Measurements from ENCODE around the gene SLC4A2.

The SLC4A2 gene

DNA sequence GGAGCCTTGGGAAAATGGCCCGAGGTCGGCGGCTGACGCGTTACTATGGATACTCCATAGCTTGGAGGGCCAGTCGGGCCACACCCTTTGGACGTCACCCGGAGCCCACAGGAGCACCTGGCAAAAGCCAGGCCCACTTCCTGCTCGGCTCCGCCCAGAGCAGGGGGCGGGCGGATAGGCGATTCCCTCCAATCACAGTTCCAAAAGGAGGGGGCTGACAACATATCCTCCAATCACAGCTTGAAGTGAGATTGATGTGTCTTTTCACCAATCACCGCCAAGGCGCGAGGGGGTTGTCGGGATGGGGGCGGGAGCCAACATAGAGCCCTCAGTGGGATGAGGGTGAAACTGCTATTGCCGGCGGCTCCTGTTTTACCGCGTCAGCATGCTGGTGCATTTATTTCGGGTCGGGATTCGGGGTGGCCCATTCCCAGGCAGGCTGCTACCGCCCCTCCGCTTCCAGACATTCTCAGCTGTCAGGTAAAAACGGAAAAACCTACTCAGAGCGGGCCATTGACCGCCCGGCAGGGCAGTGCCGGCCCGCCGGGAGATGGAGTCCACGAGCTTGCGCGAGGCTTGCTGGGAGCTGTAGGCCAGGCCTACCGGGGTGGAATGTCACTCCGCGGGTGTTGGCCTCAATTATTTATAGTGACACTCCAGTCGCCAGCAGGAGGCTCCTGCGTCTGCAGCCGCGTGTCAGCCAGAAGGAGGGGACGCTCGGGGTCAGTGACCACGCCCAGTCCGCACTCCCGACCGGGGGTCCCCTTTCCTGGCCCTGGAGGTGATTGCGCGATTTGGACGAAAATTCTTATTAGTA, 31.1 kb upstream of the SLC4A2 start, which contains the start of gene ABCB8:
Gene ABCB8, plus strand, starts transcription at position 320 of the 817 bp plus-strand sequence. Its CDS starts 66 bp downstream, at position 386.
- Histone ChIP-seq H3K4me3 (ENCODE audit: insufficient read length, low read depth) (peak within 1 kb of the TSS; percentile 84), H3K27me3 (ENCODE audit: insufficient read depth, insufficient read length) (no peaks in the 10 kb centered on the region), H3K36me3 (ENCODE audit: insufficient read depth, insufficient read length, low read length) (peaks cover 25% of the 10 kb centered on the region), H3K9me3 (ENCODE audit: insufficient read depth, low read length) (no peaks in the 10 kb centered on the region), H3K9ac (ENCODE audit: insufficient read length, low read depth) (peak within 1 kb of the TSS; percentile 75), H3K4me1 (ENCODE audit: insufficient read depth, insufficient read length) (peaks cover 12% of the 10 kb centered on the region)
- DNase-seq (ENCODE audit: low read depth, low spot score), result peak; percentile 98
- no peak for TF ChIP-seq ZNF274 (IDR thresholded peaks at IDR 0.05; ENCODE audit: low read depth, low read length)
- TF ChIP-seq YY1 (IDR thresholded peaks at IDR 0.05; ENCODE audit: insufficient read depth, insufficient read length), result peak; percentile 24

DNA sequence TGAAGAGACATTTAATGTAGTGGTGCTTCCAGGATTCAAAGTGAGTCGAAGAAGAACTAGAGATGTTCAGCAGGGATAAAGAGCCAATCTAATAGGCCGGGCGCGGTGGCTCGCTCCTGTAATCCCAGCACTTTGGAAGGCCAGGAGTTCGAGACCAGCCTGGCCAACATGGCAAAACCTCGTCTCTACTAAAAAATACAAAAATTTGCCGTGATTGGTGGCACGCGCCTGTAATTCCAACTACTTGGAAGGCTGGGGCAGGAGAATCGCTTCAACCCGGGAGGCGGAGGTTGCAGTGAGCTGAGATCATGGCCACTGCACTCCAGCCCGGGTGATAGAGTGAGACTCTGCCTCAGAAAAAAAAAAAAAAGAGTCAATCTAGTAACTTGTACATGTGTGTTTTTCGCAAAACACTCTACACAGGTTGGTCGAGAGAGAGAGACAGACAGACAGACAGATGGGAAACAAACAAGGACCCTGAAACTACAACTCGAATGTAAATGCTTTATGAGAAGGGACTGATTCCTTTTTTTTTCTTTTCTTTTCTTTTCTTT, 30.4 kb upstream of the SLC4A2 start:
- H3K36me3 ChIP-seq (ENCODE audit: insufficient read depth, insufficient read length, low read length), result peaks cover 31% of the 10 kb centered on the region
- peaks cover 7% of the 10 kb centered on the region for H3K4me1 ChIP-seq (ENCODE audit: insufficient read depth, insufficient read length)
- no peaks in the 10 kb centered on the region for H3K27me3 ChIP-seq (ENCODE audit: insufficient read depth, insufficient read length)
- H3K9ac ChIP-seq (ENCODE audit: insufficient read length, low read depth), result peak overlapping the region; percentile 75
- no peak for TF ChIP-seq SUZ12 (IDR thresholded peaks at IDR 0.05; ENCODE audit: extremely low read depth, insufficient read depth, insufficient read length)
- TF ChIP-seq YY1 (IDR thresholded peaks at IDR 0.05; ENCODE audit: insufficient read depth, insufficient read length), result no peak
- no peak for TF ChIP-seq ZNF274 (IDR thresholded peaks at IDR 0.05; ENCODE audit: low read depth, low read length)
- peak overlapping the region; percentile 84 for H3K4me3 ChIP-seq (ENCODE audit: insufficient read length, low read depth)
- H3K9me3 ChIP-seq (ENCODE audit: insufficient read depth, low read length), result no peaks in the 10 kb centered on the region
- no peak for DNase-seq (ENCODE audit: low read depth, low spot score)

DNA sequence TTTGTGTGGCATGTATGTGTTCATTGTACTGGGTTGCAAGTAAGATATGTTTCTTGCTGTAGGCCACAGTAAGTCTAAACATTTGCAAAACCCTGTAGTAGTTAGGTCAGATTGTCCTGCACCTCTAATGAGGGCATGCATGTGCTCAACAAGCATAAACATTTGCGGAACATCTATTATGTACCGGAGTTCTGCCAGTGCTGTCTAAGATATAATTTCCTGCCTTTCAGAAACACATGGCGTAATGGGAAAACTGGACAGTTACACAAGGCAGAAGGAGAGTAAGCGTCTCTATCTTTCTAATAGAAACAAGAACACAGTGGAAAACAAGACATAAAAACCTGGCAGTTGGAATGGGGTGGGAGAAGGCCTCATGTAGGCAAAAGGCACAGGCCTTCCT, 28.4 kb upstream of the SLC4A2 start:
- H3K27me3 ChIP-seq (ENCODE audit: insufficient read depth, insufficient read length), result no peaks in the 10 kb centered on the region
- no peak for DNase-seq (ENCODE audit: low read depth, low spot score)
- TF ChIP-seq ZNF274 (IDR thresholded peaks at IDR 0.05; ENCODE audit: low read depth, low read length), result no peak
- no peak for TF ChIP-seq SUZ12 (IDR thresholded peaks at IDR 0.05; ENCODE audit: extremely low read depth, insufficient read depth, insufficient read length)
- no peak for TF ChIP-seq YY1 (IDR thresholded peaks at IDR 0.05; ENCODE audit: insufficient read depth, insufficient read length)
- H3K4me3 ChIP-seq (ENCODE audit: insufficient read length, low read depth), result no peak overlapping the region
- no peaks in the 10 kb centered on the region for H3K9me3 ChIP-seq (ENCODE audit: insufficient read depth, low read length)
- H3K36me3 ChIP-seq (ENCODE audit: insufficient read depth, insufficient read length, low read length), result peaks cover 51% of the 10 kb centered on the region
- H3K4me1 ChIP-seq (ENCODE audit: insufficient read depth, insufficient read length), result peaks cover 3% of the 10 kb centered on the region
- H3K9ac ChIP-seq (ENCODE audit: insufficient read length, low read depth), result no peak overlapping the region

DNA sequence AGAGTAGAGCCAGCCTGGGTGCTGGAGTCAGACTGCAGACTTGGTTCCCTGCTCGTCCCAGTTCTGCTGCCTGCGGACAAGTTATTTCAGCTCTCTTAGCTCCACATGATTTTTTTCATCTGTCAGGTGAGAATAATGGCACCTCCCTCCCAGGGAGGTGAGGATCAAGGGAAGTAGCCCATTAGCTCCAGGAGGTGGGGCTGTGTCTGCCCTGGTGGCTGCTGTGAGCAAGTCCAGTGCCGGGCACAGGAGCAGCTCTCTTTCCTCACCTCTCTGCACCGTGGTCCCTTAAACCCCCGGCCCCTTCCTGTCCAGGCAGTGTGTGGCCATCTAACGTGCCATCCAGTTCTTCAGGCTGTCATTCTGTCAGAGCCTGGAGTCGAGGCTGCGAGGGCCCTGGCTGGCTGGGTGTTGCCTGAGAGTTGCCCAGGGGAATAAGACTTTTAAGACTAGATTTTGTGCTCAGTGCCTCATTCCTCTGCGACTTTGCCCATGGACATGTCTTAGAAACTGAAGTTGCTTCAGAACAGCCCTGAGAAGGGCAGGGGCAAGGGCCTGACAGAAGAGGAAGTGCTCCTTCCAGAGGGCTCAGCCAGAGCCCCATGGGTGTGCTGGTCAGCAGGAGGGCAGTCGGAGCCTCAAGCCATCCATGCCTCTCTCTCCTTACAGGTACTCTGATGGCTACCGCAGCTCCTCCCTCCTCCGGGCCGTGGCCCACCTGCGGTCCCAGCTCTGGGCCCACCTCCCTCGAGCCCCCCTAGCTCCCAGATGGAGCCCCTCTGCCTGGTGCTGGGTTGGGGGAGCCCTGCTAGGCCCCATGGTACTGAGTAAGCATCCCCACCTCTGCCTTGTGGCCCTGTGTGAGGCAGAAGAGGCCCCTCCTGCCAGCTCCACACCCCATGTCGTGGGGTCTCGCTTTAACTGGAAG, 26.2 kb upstream of the SLC4A2 start:
- Histone ChIP-seq H3K4me3 (ENCODE audit: insufficient read length, low read depth) (no peak overlapping the region), H3K9me3 (ENCODE audit: insufficient read depth, low read length) (no peaks in the 10 kb centered on the region), H3K36me3 (ENCODE audit: insufficient read depth, insufficient read length, low read length) (peaks cover 63% of the 10 kb centered on the region), H3K4me1 (ENCODE audit: insufficient read depth, insufficient read length) (no peaks in the 10 kb centered on the region), H3K27me3 (ENCODE audit: insufficient read depth, insufficient read length) (no peaks in the 10 kb centered on the region), H3K9ac (ENCODE audit: insufficient read length, low read depth) (no peak overlapping the region)
- TF ChIP-seq ZNF274 (IDR thresholded peaks at IDR 0.05; ENCODE audit: low read depth, low read length) (no peak), YY1 (IDR thresholded peaks at IDR 0.05; ENCODE audit: insufficient read depth, insufficient read length) (no peak)
- no peak for DNase-seq (ENCODE audit: low read depth, low spot score)

DNA sequence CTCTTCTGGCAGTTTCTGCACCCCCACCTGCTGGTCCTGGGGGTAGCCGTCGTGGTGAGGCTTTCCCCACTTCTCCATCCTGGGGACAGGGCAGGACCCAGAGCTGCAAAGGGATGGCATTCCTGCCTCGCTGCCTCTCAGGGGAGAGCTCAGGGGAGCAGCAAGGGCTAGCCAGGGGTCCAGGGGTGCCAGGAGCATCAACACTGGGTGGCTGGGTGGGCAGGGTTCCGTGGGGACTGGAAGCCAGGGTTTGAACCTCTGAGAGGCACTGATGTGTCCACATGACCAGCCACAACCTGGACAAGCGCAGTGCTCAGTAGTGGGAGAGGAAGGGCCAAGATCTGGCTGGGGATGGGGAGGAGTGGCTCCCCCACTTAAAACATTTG, 25.5 kb upstream of the SLC4A2 start:
- no peak for TF ChIP-seq YY1 (IDR thresholded peaks at IDR 0.05; ENCODE audit: insufficient read depth, insufficient read length)
- no peak for TF ChIP-seq SUZ12 (IDR thresholded peaks at IDR 0.05; ENCODE audit: extremely low read depth, insufficient read depth, insufficient read length)
- no peak for TF ChIP-seq ZNF274 (IDR thresholded peaks at IDR 0.05; ENCODE audit: low read depth, low read length)
- no peak for DNase-seq (ENCODE audit: low read depth, low spot score)
- peaks cover 5% of the 10 kb centered on the region for H3K4me1 ChIP-seq (ENCODE audit: insufficient read depth, insufficient read length)
- no peak overlapping the region for H3K9ac ChIP-seq (ENCODE audit: insufficient read length, low read depth)
- no peaks in the 10 kb centered on the region for H3K27me3 ChIP-seq (ENCODE audit: insufficient read depth, insufficient read length)
- H3K9me3 ChIP-seq (ENCODE audit: insufficient read depth, low read length), result no peaks in the 10 kb centered on the region
- H3K36me3 ChIP-seq (ENCODE audit: insufficient read depth, insufficient read length, low read length), result peaks cover 63% of the 10 kb centered on the region
- H3K4me3 ChIP-seq (ENCODE audit: insufficient read length, low read depth), result no peak overlapping the region

DNA sequence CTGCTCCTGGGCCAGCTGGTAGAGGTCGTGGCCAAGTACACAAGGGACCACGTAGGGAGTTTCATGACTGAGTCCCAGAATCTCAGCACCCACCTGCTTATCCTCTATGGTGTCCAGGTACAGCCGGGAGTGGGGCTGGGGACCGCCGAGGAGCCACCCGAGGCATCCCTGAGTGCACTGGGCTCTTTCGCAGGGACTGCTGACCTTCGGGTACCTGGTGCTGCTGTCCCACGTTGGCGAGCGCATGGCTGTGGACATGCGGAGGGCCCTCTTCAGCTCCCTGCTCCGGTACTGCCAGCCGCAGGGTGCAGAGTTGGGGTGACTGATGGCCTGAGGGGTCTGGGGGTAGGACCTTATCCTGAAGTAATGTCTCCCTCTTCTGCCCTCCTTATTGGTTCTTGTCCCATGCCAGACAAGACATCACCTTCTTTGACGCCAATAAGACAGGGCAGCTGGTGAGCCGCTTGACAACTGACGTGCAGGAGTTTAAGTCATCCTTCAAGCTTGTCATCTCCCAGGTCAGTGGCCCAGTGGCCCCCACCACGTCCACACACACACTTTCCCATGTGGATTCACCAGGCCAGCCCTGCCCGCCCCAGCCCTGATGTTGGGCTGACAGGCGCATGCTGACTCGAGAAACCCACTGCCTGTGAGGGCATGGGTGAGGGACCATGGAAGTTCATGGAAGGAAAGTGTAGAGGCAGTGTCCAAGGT, 24.9 kb upstream of the SLC4A2 start:
- H3K9ac ChIP-seq (ENCODE audit: insufficient read length, low read depth), result no peak overlapping the region
- H3K27me3 ChIP-seq (ENCODE audit: insufficient read depth, insufficient read length), result no peaks in the 10 kb centered on the region
- peaks cover 6% of the 10 kb centered on the region for H3K4me1 ChIP-seq (ENCODE audit: insufficient read depth, insufficient read length)
- no peaks in the 10 kb centered on the region for H3K9me3 ChIP-seq (ENCODE audit: insufficient read depth, low read length)
- no peak overlapping the region for H3K4me3 ChIP-seq (ENCODE audit: insufficient read length, low read depth)
- TF ChIP-seq SUZ12 (IDR thresholded peaks at IDR 0.05; ENCODE audit: extremely low read depth, insufficient read depth, insufficient read length) (no peak), YY1 (IDR thresholded peaks at IDR 0.05; ENCODE audit: insufficient read depth, insufficient read length) (no peak), ZNF274 (IDR thresholded peaks at IDR 0.05; ENCODE audit: low read depth, low read length) (no peak)
- no peak for DNase-seq (ENCODE audit: low read depth, low spot score)
- H3K36me3 ChIP-seq (ENCODE audit: insufficient read depth, insufficient read length, low read length), result peaks cover 62% of the 10 kb centered on the region

Data from NT2/D1 (cell line).